ENCODE data around the gene CHAD. TPM values are rescaled to one million over a fixed set of nuclear protein-coding genes. Genes with fewer than 3 reads are reported as not detected.
A peak's percentile ranks its signal among the peaks of the same experiment; 100 is the strongest.
"Not testable (repeated sequence)": the region's sequence is repeated elsewhere in the genome, so short reads cannot be mapped to it uniquely, and the experiment has no call there.

Gene CHAD
- total RNA-seq, 1 experiment from 2014 or later = not detected

DNA sequence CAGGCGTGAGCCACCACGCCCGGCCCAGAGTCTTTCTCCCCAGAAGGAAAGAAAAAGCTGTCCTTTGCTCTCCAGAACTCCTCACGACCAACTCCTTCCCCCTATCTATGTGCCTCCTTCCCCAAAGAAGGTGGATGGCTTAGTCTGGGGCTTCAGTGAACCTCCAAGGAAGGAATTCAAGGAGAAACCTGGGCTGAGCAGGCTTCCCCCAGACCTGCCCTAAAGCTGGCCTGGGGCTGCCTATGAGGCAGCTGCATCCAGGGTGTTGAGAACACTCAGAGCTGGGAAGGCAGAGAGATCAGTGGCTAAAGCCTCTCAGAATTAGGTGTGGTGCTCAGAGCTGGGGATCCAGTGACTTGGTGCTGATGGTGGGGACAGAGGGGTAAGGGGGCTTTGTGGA is 38.9 kb downstream of the CHAD start:
- no peak for DNase-seq (ENCODE audit: low spot score)

DNA sequence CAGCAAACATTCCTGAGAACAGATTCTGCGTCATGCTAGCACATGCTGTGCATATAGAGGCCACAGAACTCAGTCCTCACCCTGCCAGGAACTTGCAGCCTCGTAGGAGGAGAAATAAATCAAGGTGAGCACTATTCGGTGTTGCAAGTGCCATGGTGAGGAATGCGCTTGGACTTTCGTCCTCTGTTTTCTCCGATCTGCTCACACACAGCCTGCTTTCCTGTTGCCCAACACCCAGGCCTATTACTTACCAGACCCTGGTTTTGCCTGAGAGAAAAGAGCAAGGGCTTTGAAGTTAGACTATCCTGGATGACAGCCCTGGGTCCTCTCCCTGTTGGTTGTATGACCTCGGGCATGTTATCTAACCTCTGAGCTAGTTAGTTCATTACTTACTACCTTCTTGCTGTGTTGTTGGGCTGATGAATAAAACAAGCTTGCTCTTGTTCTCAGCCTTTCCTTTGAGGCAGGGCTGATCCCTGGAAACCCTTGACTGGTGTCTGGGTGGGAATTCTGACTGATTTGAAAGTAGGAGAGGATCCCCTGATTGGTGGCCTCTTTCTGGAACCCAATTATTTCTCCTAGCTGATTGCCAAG is 39.8 kb downstream of the CHAD start:
- no peak for DNase-seq (ENCODE audit: low spot score)

DNA sequence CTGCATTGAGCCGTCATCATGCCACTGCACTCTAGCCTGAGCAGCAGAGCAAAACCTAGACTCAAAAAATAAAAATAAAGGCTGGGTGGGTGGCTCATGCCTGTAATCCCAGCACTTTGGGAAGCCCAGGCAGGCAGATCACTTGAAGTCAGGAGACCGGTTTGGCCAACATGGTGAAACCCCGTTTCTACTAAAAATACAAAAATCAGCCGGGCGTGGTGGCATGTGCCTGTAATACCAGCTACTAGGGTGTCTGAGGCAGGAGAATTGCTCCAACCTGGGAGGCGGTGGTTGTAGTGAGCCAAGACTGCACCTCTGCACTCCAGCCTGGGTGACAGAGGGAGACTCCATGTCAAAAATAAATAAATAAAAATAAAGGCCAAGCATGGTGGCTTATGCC is 40.6 kb downstream of the CHAD start:
- not testable (repeated sequence) for DNase-seq (ENCODE audit: low spot score)

DNA sequence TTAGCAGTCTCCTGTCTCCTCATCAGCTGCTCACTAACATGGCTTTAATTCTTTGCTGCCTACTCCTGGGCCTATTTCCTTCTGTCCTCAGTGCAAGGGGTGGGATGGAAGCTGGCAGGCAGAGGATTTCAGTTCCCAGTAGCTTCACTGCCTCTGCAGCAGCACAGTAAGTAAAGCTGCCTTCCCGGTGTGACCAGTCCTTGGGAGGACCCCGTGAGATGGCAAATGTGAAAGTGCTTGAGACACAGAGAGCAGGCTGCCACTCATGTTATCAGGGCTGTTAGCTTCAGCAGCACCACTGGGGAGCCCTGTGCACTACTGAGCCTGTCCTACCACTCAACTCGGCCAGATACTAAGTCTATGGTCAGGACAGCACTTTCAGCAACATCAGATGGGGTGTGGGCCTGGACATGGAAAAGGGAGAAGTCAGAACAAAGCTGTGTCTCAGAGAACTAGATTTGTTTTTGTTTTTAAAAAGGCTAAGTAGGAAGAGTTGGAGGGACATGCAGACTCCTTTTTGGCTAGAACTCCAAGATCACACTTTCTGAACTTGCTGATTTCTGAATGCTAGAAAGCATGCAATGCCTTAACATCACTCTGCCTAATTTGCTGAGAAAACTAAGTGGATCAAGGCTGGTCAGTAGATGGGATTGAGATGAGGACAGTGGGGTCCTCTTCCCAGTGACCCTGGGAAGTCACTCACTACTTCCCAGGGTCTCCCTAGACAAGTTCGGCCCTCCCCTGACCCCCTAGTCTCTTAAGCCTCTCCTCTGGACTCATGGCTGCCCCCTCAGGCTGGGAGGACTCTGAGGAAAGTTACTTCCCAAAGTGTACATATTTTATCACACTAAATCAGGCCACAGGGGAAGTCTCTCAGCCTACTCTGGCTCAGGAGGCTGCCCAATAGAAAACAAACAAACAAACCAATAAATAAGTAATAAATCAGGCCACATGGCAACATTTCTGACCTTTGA is 41.6 kb downstream of the CHAD start:
- peak; percentile 55 for DNase-seq (ENCODE audit: low spot score)

DNA sequence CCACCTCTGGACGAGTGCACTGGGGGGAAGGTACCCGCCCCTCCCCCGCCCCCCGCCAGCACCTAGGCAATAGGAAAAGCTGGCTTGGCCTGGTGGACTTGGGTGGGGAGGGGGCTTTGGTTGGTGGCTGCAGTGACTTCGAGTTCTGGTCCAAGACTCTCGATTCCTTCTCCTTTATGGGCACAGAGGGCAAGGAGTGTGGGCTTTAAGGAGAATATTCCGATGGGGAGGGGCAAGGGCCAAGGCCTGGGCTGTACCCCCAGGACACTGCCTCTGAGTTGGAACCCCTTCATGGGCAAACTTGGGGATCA is 42.3 kb downstream of the CHAD start:
- no peak for DNase-seq (ENCODE audit: low spot score)

DNA sequence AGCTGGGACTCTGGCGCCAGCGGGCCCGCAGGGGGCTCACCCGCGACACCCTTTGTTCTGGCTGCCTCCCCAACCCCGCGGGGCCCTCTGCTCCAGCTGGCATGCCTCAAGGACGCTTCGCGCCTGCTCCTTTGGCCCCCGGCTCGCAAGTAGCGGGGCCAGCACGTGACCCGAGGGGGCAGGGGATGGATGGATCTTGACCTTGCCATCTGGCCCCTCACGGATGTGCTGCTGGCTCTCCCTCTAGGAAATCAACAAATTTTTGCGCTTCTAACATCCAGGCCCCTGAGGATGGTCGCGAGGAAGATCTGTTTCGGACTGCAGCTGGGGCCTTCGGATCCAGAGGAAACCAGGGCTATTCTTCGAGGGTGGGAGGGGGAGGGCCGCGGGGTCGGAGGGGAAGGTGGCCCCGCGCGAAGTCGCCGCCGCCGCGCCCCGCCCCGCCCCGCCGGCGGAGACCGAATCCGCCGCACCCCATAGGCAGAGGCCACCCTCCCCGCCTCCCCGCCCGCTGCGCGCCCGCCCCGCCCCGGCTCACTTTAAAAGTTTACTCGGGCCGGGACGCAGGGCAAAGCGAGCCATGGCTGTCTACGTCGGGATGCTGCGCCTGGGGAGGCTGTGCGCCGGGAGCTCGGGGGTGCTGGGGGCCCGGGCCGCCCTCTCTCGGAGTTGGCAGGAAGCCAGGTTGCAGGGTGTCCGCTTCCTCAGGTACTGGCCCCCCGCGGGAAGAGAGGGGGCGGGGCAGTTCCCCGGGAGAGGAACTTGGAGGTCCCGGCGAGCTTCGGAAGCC is 42.8 kb downstream of the CHAD start, which contains the start of gene ACSF2:
ACSF2 (plus strand) TSS at position 537 of the 790 bp plus-strand sequence; CDS start at position 581, 44 bp downstream.
- DNase-seq (ENCODE audit: low spot score) = peak; percentile 40

DNA sequence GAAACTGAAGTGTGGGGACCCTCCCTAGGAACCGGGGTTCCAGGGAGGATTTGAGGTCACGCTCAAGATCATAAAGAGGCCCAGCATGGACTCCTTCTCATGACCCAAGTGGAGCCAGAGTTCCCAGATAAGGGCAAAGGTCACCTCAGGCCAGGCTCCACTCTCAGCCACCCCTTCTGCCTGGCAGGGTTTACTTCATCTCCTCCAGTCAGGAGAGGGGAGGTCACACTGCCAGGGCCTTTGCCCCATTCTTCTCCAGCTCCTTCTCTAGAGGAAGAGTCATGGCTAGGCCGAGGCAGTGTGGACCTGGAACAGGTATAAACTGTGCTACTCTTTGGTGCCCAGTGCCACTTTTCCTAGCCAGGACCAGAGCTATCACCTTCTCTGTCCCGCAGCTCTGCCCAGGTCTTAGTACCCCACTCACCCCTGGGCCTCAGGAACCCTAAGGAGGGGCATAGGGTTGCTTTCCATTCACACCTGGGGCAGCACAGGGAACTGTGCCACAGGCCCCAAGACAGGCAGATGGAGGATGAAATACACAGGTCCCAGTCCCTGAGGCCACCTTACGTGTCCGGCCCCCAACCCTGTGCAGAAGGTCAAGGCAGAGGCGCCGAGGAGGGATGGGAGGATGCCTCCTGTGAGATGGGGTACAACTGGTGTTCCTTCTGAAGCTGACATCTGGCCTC is 43.5 kb downstream of the CHAD start:
- no peak for DNase-seq (ENCODE audit: low spot score)

DNA sequence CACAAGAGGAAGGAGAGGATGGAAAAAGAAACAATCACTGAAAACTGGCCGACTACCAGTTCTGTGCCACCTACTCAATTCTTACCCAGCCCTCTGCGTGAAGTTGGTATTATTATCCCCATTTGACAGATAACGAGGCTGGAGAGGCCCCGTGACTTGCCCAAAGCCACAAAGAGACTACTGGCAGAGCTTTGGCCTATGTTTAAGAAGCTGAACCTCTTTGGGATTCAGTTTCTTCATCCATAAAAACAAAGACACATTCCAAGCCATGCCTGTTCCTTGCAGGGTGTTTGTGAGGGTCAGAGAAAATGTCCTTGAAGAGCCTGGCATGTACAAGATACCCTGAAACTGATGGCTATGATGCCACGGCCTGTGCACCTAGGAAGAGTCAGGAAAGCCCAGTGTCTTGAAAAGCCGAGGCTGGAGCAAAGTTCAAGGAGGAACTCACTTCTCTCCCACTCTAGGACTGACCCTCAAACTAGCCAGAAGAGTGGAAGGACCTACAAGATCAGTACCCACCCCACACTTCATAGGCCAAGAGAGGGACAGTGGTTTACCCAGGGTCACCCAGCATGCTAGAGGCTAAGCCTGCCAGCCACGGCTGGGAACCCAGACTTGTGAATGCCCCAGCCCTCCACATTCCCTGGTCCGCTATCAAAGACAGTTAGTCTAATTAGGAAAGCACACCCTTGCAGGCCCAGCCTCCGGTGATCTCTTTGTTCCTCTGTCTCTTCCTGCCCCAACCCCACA is 44.3 kb downstream of the CHAD start:
- no peak for DNase-seq (ENCODE audit: low spot score)

DNA sequence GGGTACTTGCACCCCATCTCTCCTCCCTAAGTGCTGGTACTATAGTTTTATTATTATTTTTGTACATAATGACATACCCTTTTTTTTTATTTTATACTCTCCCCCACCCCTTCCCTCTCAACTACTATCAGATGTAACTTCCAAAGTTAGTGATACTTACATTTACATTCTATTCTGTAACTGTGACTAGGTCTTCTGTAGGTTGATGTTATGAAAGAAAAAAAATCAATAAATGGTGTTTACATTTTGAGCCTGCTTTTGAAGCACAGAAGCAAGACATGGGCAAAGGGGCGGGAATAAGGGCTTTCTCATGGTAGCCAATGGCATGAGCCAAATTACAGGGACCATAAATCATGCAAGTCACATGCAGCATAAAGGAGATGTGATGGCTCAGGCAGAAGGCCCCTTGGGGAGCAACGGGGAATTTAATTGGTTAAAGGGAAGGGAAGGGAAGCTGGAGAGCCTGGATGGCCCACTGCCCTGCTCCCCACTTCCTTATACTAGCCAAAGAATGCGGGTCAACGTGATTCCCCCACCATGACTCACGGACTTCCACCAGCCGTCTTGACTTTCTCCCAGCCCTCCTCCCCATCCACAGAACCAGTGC is 45.0 kb downstream of the CHAD start:
- DNase-seq (ENCODE audit: low spot score) = peak; percentile 96

DNA sequence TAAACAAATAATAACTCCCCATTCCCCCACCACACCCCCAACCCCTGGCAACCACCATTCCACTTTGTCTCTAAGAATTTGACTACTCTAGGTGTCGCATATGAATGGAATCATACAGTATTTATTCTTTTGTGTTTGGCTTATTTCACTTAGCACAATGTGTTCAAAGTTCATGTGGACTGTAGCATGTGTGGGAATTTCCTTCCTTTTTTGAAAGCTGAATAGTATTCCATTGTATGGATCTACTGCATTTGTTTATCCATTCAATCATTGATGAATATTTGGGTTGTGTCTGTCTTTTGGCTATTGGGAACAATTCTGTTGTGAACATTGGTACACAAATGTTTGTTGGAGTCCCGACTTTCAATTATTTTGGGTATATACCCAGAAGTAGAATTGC is 45.9 kb downstream of the CHAD start:
- DNase-seq (ENCODE audit: low spot score) = no peak

DNA sequence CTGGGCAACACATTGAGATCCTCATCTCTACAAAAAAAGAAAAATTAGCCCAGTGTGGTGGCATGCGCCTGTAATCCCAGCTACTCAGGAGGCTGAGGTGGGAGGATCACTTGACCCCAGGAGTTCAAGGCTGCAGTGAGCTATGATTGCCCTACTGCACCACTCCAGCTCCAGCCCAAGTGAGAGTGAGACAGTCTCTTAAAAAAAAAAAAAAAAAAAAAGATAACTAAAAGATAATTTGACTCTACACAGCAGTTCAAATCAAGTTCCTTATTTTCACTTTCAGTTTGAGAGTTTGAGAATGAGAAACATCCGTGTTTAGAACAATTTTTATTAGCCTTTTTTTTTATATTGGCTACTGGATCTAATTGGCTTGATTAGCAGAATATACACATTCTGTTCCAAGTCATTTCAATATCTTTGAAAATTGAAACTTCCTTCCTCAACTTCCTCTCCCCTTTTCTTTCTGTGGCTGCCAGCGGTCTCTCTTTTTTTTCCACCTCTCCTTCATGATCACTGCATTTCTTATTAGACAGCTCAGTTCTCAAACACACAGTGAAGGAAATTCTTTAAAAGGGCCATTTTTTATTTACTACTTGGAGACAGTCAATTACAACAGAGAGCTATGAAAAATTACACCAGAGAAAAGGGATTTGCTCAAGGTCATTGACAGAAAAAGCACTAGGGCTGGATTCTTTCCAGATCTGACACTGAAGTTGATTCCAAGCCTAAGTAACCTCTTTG is 47.2 kb downstream of the CHAD start:
- DNase-seq (ENCODE audit: low spot score) = no peak

DNA sequence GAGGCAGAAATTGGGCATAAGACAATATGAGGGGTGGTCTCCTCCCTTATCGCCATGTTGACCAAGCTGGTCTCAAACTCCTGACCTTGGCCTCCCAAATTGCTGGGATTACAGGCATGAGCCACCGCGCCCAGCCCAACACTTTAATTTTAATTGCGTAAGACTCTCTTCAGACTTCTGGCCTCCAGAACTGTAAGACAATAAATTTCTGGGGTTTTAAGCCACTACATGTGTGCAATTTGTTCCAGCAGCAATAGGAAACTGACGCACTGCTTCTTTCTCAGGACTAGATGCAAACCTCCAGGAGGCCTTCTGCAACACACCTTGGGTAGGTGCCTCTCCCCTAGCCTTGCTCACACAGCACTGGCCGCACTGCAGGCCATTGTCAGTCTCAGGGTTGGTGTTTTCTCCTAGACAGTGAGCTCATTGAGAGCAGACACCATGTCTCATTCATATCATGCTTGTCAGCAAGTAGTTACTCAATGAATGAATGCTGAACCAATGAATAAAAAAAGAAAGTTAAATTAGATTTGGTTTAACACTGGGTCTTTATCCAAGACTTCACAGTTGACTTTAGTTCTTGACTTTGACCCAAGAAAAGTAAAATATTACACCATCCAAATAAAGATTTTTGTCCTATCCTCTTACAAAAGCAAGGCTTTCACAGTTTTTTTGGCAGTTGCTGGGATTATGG is 48.1 kb downstream of the CHAD start:
- no peak for DNase-seq (ENCODE audit: low spot score)

DNA sequence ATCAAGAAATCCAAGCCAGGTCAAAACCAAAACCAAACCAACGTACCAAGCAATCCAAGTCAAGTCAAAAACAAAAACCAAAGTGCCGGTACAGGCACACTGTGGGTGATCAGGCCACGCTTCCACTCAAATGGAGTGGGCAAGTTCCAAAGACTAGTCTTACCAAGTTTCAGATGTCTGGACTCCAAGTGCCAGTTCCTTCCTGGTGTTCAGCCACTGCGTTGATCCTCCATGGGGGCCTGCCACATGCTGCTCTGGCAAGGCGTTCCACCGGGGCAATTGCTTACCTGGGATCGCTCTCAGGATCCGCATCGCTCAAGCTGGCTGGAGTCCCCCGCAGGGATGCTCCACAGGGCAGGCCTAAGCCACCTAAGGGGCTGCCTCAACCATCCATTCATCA is 49.1 kb downstream of the CHAD start:
- DNase-seq (ENCODE audit: low spot score) = not testable (repeated sequence)

DNA sequence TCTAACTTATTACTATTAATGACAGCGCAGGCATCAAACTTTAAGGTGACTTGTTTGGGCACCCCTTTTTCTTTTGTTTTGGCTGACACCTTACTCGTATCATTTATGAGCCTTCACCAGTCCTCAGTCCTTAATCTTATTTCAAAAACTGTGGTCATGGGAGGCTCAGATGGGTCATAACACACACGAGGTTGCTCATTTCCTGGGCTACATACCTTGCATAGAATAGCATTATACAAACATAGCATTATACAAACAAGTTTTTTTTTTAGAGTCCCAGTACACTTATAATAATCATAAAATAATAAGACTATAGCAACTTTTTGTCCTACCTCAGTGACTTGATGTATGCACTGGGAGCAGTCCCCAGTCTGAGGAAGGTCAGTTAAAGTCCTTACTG is 53.9 kb downstream of the CHAD start:
- no peak for DNase-seq (ENCODE audit: low spot score)

Other genes with a start within 250 kb of the CHAD start
- gene TMEM92, start 194.4 kb downstream of the CHAD start, total RNA-seq (2014; rRNA removed; shearing (Covaris generic)) = 5.6 and 7.4 TPM in 2 replicates
- 21.0 and 22.3 TPM in 2 replicates for gene XYLT2, start 122.8 kb downstream of the CHAD start, total RNA-seq (2014; rRNA removed; shearing (Covaris generic))
- gene MRPL27, start 95.7 kb downstream of the CHAD start, total RNA-seq (2014; rRNA removed; shearing (Covaris generic)) = 179 and 180 TPM in 2 replicates
- gene EME1, start 95.7 kb downstream of the CHAD start, total RNA-seq (2014; rRNA removed; shearing (Covaris generic)) = 9.4 and 11.9 TPM in 2 replicates
- 201 and 234 TPM in 2 replicates for gene LRRC59, start 71.4 kb downstream of the CHAD start, total RNA-seq (2014; rRNA removed; shearing (Covaris generic))
- 26.5 and 47.2 TPM in 2 replicates for gene ACSF2, start 42.7 kb downstream of the CHAD start, total RNA-seq (2014; rRNA removed; shearing (Covaris generic))
- gene RSAD1, start 10.0 kb upstream of the CHAD start, total RNA-seq (2014; rRNA removed; shearing (Covaris generic)) = 18.7 and 19.3 TPM in 2 replicates
- not detected in 2 replicates for gene MYCBPAP, start 39.6 kb upstream of the CHAD start, total RNA-seq (2014; rRNA removed; shearing (Covaris generic))
- not detected in 2 replicates for gene EPN3, start 63.9 kb upstream of the CHAD start, total RNA-seq (2014; rRNA removed; shearing (Covaris generic))
- gene SPATA20, start 78.3 kb upstream of the CHAD start, total RNA-seq (2014; rRNA removed; shearing (Covaris generic)) = 88.7 and 104 TPM in 2 replicates
- 0.97 and 1.7 TPM in 2 replicates for gene CACNA1G, start 91.8 kb upstream of the CHAD start, total RNA-seq (2014; rRNA removed; shearing (Covaris generic))
- 15.2 and 16.0 TPM in 2 replicates for gene ABCC3, start 166.0 kb upstream of the CHAD start, total RNA-seq (2014; rRNA removed; shearing (Covaris generic))
- gene ANKRD40, start 239.0 kb upstream of the CHAD start, total RNA-seq (2014; rRNA removed; shearing (Covaris generic)) = 34.6 and 36.3 TPM in 2 replicates

Data from H4 (cell line).